Colonic mucosa (tissue), 4 donors: ENCODE measurements around the gene STEEP1. TPM values are rescaled to one million over a fixed set of nuclear protein-coding genes. Genes with fewer than 3 reads are reported as not detected.
A peak's percentile ranks its signal among the peaks of the same experiment; 100 is the strongest.

ENCODE experiments used
- DNase-seq: peaks from one replicate; pipeline ENCODE4 v3.0.0-alpha.2; 2020
- H3K27ac ChIP-seq: fragments of 200-600 bp; one replicate; pipeline ENCODE4 v1.8.0; 2021
- H3K27me3 ChIP-seq: fragments of 200-600 bp; one replicate; pipeline ENCODE4 v1.8.0; 2021
- H3K36me3 ChIP-seq: fragments of 200-600 bp; one replicate; pipeline ENCODE4 v1.8.0; 2021
- H3K4me1 ChIP-seq: fragments of 200-600 bp; one replicate; pipeline ENCODE4 v1.8.0; 2021; ENCODE audit warnings: mild to moderate bottlenecking
- H3K4me3 ChIP-seq: fragments of 200-600 bp; one replicate; pipeline ENCODE4 v1.8.0; 2021
- H3K9ac ChIP-seq, 2 donors: one replicate each; pipeline ENCODE4 v1.7.0; 2013; ENCODE audit warnings: control low read depth in 2 of 2, low read depth in 2 of 2, low read length in 2 of 2
- H3K9me3 ChIP-seq: fragments of 200-600 bp; one replicate; pipeline ENCODE4 v1.8.0; 2021
- CTCF ChIP-seq: fragments of 200-600 bp; IDR thresholded peaks from one replicate; pipeline ENCODE4 v1.8.0; 2022; ENCODE audit warnings: antibody characterized with exemption, mild to moderate bottlenecking
- intact Hi-C: fragments of 100-400 bp; cut with DNase I; formaldehyde crosslinking; loops from one replicate; pipeline ENCODE4 v1.14.1; 2022
- total RNA-seq, 2 donors: library from RNA; stranded (reverse); fragmentation: NEBNext Ultra II Directional in 1 of 2; extraction: Animal tissue kit (Norgen Biotek cat#: 25700) in 1 of 2; gene quantifications; one replicate each; pipeline ENCODE4 v1.2.1, GENCODE V29; 2021
- donor health status: healthy.
- donor health status: DM: no; HTN: no; CAD: no.
- donor health status: DM: no; HTN: no; CAD: no.

STEEP1 gene
- total RNA-seq, 2 donors from 2014 or later = 18.8 to 19.2 TPM

GRCh38 chrX:119489212-119490074 lies 75.8 kb downstream of the STEEP1 start:
- TF ChIP-seq CTCF = no peak
- H3K4me1 ChIP-seq = no peaks in the 10 kb centered on the region

GRCh38 chrX:119488749-119489148 lies 76.5 kb downstream of the STEEP1 start:
- TF ChIP-seq CTCF = peak; percentile 49
- DNase-seq = peak; percentile 78
- Histone ChIP-seq H3K27ac (no peak overlapping the region), H3K36me3 (no peaks in the 10 kb centered on the region), H3K27me3 (no peaks in the 10 kb centered on the region), H3K9me3 (no peaks in the 10 kb centered on the region), H3K4me1 (no peaks in the 10 kb centered on the region), H3K9ac (no peak overlapping the region), H3K4me3 (no peak overlapping the region)
- intact Hi-C loops = no loop called here

More at GRCh38 chrX:119489212-119490074, 75.8 kb downstream of the STEEP1 start:
- Histone ChIP-seq H3K27ac (no peak overlapping the region), H3K4me3 (no peak overlapping the region), H3K27me3 (no peaks in the 10 kb centered on the region), H3K9ac (peak overlapping the region in 1 of 2 donors; percentile 19), H3K9me3 (no peaks in the 10 kb centered on the region), H3K36me3 (no peaks in the 10 kb centered on the region)
- intact Hi-C loops = no loop called here
- DNase-seq = no peak

Other genes starting within 250 kb of the STEEP1 start
- 10 to 100 TPM; 19.1 to 26.8 TPM for gene SLC25A43, start 166.1 kb downstream of the STEEP1 start, total RNA-seq
- gene SLC25A5, start 97.0 kb downstream of the STEEP1 start, total RNA-seq = 1,000 to 10,000 TPM; 1,091 to 1,162 TPM
- gene UBE2A, start 9.2 kb upstream of the STEEP1 start, total RNA-seq = 10 to 100 TPM; 57.6 to 81.0 TPM
- 1 to 10 TPM; 6.0 to 8.9 TPM for gene NKRF, start 41.0 kb upstream of the STEEP1 start, total RNA-seq
- gene SEPTIN6, start 127.8 kb upstream of the STEEP1 start, total RNA-seq = 10 to 100 TPM in 1 of 2 donors, 1 to 10 TPM in 1; 9.4 to 21.2 TPM
- 1 to 10 TPM; 3.2 to 4.9 TPM for gene SOWAHD, start 193.2 kb upstream of the STEEP1 start, total RNA-seq
- gene RPL39, start 226.2 kb upstream of the STEEP1 start, total RNA-seq = 1,000 to 10,000 TPM; 1,267 to 1,593 TPM